ENCODE data around the gene EPN2. TPM values are rescaled to one million over a fixed set of nuclear protein-coding genes. Genes with fewer than 3 reads are reported as not detected.

Gene EPN2
- total RNA-seq, 4 donors from 2014 or later, result 30.7 to 156 (median 45.1) TPM

DNA sequence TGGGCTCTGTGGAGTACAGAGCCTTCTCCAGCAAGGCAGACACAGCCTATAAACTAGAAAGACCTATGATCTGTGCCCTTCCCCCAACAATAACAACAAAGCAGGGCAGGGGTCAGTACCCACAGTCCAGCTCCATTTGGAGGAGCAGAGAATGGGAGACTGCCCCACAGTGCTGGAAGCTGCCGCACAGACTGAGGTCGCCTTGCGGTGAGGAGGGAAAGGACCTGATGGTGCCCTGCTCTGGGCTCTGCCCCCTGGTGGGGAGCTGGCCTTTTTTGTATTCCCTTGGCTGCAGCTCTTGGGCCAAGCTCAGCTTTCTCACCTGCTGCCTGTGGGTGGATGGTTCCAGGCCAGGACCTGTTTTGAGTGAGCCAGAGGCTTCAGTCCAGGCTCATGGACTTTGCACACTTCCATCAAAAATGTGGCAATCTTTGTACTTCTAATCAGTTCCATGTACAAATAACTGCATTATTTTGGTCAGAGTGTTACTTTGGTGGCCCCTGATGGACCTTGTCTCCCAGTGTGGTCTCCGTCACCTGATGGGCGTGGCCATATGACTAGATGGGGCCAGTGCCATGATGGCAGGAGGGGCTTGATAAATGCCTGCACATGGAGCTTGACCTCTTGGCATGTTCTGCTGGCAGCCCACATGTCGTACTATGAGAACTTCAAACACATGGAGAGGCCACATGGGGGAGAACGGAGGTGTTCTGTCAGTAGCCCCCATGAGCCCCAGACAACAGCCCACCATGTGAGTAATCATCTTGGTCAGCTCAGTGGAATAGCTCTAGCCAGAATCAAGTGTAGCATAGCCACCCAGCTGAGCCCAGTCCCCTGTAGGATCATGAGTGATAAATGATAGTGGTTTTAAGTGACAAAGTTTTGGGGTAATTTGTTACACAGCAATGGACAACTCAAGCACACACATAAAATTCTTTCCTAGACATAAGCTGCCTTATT is 101.1 kb downstream of the EPN2 start:
- H3K9me3 ChIP-seq, result no peaks in the 10 kb centered on the region
- no peak overlapping the region for H3K4me3 ChIP-seq
- no peak for TF ChIP-seq POLR2A (IDR thresholded peaks at IDR 0.05)
- TF ChIP-seq, protein P1, sequence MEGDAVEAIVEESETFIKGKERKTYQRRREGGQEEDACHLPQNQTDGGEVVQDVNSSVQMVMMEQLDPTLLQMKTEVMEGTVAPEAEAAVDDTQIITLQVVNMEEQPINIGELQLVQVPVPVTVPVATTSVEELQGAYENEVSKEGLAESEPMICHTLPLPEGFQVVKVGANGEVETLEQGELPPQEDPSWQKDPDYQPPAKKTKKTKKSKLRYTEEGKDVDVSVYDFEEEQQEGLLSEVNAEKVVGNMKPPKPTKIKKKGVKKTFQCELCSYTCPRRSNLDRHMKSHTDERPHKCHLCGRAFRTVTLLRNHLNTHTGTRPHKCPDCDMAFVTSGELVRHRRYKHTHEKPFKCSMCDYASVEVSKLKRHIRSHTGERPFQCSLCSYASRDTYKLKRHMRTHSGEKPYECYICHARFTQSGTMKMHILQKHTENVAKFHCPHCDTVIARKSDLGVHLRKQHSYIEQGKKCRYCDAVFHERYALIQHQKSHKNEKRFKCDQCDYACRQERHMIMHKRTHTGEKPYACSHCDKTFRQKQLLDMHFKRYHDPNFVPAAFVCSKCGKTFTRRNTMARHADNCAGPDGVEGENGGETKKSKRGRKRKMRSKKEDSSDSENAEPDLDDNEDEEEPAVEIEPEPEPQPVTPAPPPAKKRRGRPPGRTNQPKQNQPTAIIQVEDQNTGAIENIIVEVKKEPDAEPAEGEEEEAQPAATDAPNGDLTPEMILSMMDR (IDR thresholded peaks at IDR 0.05), result peak in 3 of 4 experiments; percentile 63 to 74 (median 72)
- ATAC-seq, result peak; percentile 48
- H3K36me3 ChIP-seq, result peaks cover 0 to 28% of the 10 kb centered on the region in 2 donors
- no peaks in the 10 kb centered on the region for H3K27me3 ChIP-seq
- WGBS, 2 donors (ENCODE audit: low coverage in 1 of 2), result 60 to 80% methylated on average over 1 to 3 of the region's 7 CpGs
- H3K4me1 ChIP-seq, result peaks cover 0 to 41% (median 0%) of the 10 kb centered on the region in 3 donors
- peak overlapping the region in 3 of 4 donors; percentile 24 to 33 (median 27) for H3K27ac ChIP-seq

DNA sequence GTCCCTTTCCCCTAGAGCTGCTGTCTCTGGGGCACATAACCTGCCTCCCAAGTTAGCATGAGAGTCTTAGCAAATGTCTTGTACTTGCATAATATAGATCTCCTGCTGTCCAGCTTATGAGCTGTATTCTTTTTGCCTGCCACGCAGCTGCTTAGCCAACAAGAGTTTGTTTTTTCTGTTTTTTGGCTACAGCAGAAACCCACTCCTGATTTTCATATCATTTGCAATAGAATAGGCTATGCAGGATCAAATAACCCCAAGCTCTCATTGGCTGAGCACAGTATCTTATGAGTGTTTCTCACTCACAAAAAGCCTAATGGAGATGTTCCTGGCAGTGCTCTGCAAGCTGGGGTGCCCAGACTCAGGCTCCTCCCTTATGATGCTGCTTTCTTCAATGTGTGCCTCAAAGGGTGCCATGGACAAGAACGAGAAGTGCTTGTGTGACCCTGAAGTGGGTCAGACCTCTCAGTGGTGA is 102.2 kb downstream of the EPN2 start:
- no peak for ATAC-seq
- 36 to 90% methylated on average over 1 to 2 of the region's 2 CpGs for WGBS, 2 donors (ENCODE audit: low coverage in 1 of 2)
- H3K4me1 ChIP-seq, result peaks cover 0 to 49% (median 0%) of the 10 kb centered on the region in 3 donors
- no peaks in the 10 kb centered on the region for H3K9me3 ChIP-seq
- peaks cover 0 to 17% of the 10 kb centered on the region in 2 donors for H3K36me3 ChIP-seq
- H3K4me3 ChIP-seq, result no peak overlapping the region
- TF ChIP-seq POLR2A (IDR thresholded peaks at IDR 0.05), result no peak
- TF ChIP-seq, protein P1 (IDR thresholded peaks at IDR 0.05), result no peak
- no peak for TF ChIP-seq EP300 (IDR thresholded peaks at IDR 0.05)
- no peak for TF ChIP-seq POLR2AphosphoS5 (IDR thresholded peaks at IDR 0.05)
- no peaks in the 10 kb centered on the region for H3K27me3 ChIP-seq
- no peak overlapping the region for H3K27ac ChIP-seq

DNA sequence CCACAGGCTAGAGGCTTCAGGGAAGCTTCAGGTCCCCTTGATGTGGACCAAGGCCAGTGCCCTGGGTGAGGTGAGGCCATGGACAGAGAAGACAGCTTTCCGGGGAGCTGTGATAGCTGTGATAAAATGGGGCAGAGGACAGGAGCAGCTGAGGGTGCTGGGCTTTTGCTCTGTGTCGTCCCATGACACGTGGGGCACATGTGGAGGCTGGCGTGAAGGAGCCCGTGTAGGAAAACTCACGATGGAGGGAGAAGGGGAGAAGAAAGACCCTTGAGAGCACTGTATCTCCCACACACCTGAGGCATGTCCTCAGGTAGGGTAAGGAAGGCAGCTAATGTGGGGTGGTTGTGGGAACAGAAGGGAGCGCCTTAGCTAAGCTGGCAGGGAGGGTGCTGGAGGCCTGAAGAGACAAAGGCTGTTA is 104.1 kb downstream of the EPN2 start:
- H3K4me1 ChIP-seq, result peaks cover 1 to 59% (median 6%) of the 10 kb centered on the region in 3 donors
- H3K36me3 ChIP-seq, result peaks cover 0 to 8% of the 10 kb centered on the region in 2 donors
- no peak for ATAC-seq
- H3K27me3 ChIP-seq, result no peaks in the 10 kb centered on the region
- TF ChIP-seq POLR2A (IDR thresholded peaks at IDR 0.05) (no peak), EP300 (IDR thresholded peaks at IDR 0.05) (no peak), POLR2AphosphoS5 (IDR thresholded peaks at IDR 0.05) (no peak)
- TF ChIP-seq, protein P1 (IDR thresholded peaks at IDR 0.05), result no peak
- no peak overlapping the region for H3K4me3 ChIP-seq
- H3K27ac ChIP-seq, result no peak overlapping the region
- WGBS, 2 donors (ENCODE audit: low coverage in 1 of 2), result 65 to 83% methylated on average over 1 to 6 of the region's 7 CpGs
- H3K9me3 ChIP-seq, result no peaks in the 10 kb centered on the region

DNA sequence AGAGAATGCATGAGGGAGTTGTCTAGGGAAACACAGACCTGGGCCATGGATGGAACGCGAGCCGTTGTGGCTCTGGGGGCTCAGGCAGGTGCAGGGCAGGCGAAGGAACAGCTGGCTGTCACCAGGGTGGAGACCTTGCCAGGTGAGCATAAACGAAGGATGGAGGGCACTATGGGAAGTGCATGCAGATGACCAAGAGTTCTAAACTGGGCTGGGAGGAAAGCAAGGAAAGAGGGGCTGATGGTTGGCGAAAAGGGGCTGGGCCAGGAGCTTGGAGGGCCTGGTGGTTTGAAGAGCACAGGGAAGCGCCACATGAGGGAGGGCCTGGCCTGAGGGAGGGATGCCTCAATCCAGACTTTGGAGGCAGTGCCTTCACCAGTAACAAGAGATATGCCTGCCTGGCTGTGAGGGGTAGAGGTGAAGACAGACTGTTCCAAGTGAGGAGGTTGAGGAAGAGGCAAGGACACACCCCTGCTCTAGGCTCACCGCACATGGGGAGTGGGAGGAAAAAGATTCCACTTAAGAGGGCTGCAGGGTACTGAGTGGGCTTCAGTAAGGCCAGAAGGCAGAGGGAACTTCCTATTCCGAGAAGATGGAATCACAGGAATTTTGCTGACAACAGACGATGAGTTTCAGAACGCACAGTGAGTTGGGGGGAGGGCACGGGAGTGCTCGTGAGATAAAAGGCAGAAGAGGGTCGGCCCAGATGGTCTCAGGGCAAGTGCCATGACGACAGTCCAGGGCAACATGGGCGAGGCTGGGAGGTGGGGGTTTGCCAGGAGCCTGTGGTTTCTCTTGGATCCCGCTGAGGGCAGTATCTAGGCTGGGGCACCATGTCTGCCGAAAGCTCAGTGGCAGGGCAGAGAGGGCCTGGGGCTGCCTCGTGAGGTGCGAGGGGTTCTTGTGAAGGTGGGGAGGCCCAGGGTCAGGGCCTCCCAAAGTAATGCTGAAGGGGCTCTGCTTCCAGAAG is 104.8 kb downstream of the EPN2 start:
- 59 to 63% methylated on average over 12 to 14 of the region's 20 CpGs for WGBS, 2 donors (ENCODE audit: low coverage in 1 of 2)
- Histone ChIP-seq H3K27ac (no peak overlapping the region), H3K4me3 (no peak overlapping the region), H3K4me1 (peaks cover 3 to 66% (median 13%) of the 10 kb centered on the region in 3 donors), H3K9me3 (no peaks in the 10 kb centered on the region), H3K27me3 (no peaks in the 10 kb centered on the region), H3K36me3 (peaks cover 0 to 1% of the 10 kb centered on the region in 2 donors)
- peak; percentile 26 for TF ChIP-seq POLR2AphosphoS5 (IDR thresholded peaks at IDR 0.05)
- TF ChIP-seq, protein P1 (IDR thresholded peaks at IDR 0.05), result no peak
- no peak for ATAC-seq
